GM10847 (cell line): ENCODE measurements around the gene KIF25.

Experiments used
- POLR2A ChIP-seq: IDR thresholded peaks from 2 replicates; pipeline ENCODE4 v1.6.1; 2011; ENCODE audit not compliant: insufficient read length; ENCODE audit errors: extremely low read depth

The KIF25 gene

GRCh38 chr6:168086616-168087015 lies 89.1 kb downstream of the KIF25 start:
- no peak for TF ChIP-seq POLR2A

GRCh38 chr6:168087436-168088160 lies 90.1 kb downstream of the KIF25 start:
- TF ChIP-seq POLR2A, result no peak

- no peak for TF ChIP-seq POLR2A
Observed at GRCh38 chr6:168088161-168089053, 90.9 kb downstream of the KIF25 start.

GRCh38 chr6:168089186-168090063 lies 92.0 kb downstream of the KIF25 start:
- no peak for TF ChIP-seq POLR2A

- no peak for TF ChIP-seq POLR2A
Observed at GRCh38 chr6:168090064-168090690, 92.7 kb downstream of the KIF25 start.

- no peak for TF ChIP-seq POLR2A
Observed at GRCh38 chr6:168090706-168091105, 93.2 kb downstream of the KIF25 start.

GRCh38 chr6:168091381-168092264 lies 94.2 kb downstream of the KIF25 start:
- TF ChIP-seq POLR2A, result no peak

GRCh38 chr6:168092541-168092940 lies 95.1 kb downstream of the KIF25 start:
- TF ChIP-seq POLR2A, result no peak

- no peak for TF ChIP-seq POLR2A
Observed at GRCh38 chr6:168093071-168093505, 95.6 kb downstream of the KIF25 start.

- no peak for TF ChIP-seq POLR2A
Observed at GRCh38 chr6:168093634-168094033, 96.2 kb downstream of the KIF25 start.
